Esophagus squamous epithelium (tissue), 4 donors: ENCODE results near the gene PHACTR1.

Source experiments
- POLR2A ChIP-seq, 4 donors: fragments of 450-650 bp; IDR thresholded peaks; one replicate each; pipeline ENCODE4 v1.6.1; 2017; ENCODE audit warnings: antibody characterized with exemption in 4 of 4, mild to moderate bottlenecking in 4 of 4, moderate library complexity in 3 of 4
- TF ChIP-seq, protein P1 (sequence below), 6 experiments: fragments of 450-650 bp in 4 of 6; fragments of 200-600 bp in 2 of 6; sonication (generic) in 2 of 6; IDR thresholded peaks; one replicate each; pipeline ENCODE4 v1.5.1; 2016 to 2019; ENCODE audit warnings: antibody characterized with exemption in 6 of 6, mild to moderate bottlenecking in 4 of 6, moderate library complexity in 4 of 6

DNA sequence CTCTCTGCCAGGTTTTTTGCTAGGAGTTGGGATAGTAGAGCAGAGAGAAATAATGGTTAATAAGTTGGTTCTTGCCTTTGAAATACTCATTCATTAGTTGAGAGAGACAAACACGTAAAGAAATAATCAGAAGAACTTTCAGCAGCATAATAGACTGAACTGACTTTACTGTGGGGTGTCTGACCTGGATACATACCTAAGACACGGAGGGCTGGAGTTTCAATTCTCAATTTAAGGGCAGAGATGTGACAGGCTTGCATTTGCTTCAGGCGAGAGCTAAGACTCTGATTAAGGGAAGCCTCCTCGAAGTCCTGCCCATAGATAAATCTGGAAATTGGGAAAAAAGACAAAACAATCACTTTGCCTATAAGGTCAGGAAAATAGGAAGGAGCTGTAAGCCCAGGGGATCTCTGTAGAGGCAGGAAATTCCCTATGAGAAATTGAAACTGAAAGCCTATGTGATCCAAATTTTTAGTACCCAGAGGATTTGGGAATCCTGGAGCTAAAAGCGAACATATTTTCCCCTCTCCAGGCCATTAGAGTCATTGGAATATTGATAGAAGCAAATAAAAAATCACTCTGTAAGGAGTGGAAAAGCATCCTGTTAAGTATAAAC, 276.8 kb downstream of the PHACTR1 start:
- TF ChIP-seq, protein P1, sequence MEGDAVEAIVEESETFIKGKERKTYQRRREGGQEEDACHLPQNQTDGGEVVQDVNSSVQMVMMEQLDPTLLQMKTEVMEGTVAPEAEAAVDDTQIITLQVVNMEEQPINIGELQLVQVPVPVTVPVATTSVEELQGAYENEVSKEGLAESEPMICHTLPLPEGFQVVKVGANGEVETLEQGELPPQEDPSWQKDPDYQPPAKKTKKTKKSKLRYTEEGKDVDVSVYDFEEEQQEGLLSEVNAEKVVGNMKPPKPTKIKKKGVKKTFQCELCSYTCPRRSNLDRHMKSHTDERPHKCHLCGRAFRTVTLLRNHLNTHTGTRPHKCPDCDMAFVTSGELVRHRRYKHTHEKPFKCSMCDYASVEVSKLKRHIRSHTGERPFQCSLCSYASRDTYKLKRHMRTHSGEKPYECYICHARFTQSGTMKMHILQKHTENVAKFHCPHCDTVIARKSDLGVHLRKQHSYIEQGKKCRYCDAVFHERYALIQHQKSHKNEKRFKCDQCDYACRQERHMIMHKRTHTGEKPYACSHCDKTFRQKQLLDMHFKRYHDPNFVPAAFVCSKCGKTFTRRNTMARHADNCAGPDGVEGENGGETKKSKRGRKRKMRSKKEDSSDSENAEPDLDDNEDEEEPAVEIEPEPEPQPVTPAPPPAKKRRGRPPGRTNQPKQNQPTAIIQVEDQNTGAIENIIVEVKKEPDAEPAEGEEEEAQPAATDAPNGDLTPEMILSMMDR (IDR thresholded peaks at IDR 0.05), result no peak
- TF ChIP-seq POLR2A (IDR thresholded peaks at IDR 0.05), result no peak
